Measurements from ENCODE around the gene PALM3. TPM values are rescaled to one million over a fixed set of nuclear protein-coding genes. Genes with fewer than 3 reads are reported as not detected.

PALM3 gene
- total RNA-seq, 1 donor from 2014 or later = 6.7 TPM

- DNase-seq = peak; percentile 100
- Mint-ChIP-seq H3K27ac (ENCODE audit: unreplicated experiment) (peak within 1 kb of the TSS; percentile 99), H3K9me3 (ENCODE audit: unreplicated experiment) (peaks cover 11% of the 10 kb centered on the region), H3K4me1 (ENCODE audit: low read depth, unreplicated experiment) (no peaks in the 10 kb centered on the region), H3K36me3 (ENCODE audit: unreplicated experiment) (no peaks in the 10 kb centered on the region), H3K4me3 (ENCODE audit: unreplicated experiment) (peak within 1 kb of the TSS; percentile 93), H3K27me3 (ENCODE audit: unreplicated experiment) (peaks cover 12% of the 10 kb centered on the region)
- no peak for TF ChIP-seq CTCF (IDR thresholded peaks at IDR 0.05; ENCODE audit: partially characterized antibody, unreplicated experiment)
Measured at GRCh38 chr19:14006085-14006765, 55.7 kb downstream of the PALM3 start, which contains the start of gene RFX1. RFX1 (minus strand) TSS chr19:14006320; CDS start chr19:13993843, 12,477 bp downstream.

GRCh38 chr19:14005349-14006084 lies 56.4 kb downstream of the PALM3 start:
- H3K36me3 Mint-ChIP-seq (ENCODE audit: unreplicated experiment) = no peaks in the 10 kb centered on the region
- DNase-seq = peak; percentile 96
- TF ChIP-seq CTCF (IDR thresholded peaks at IDR 0.05; ENCODE audit: partially characterized antibody, unreplicated experiment) = no peak
- H3K27me3 Mint-ChIP-seq (ENCODE audit: unreplicated experiment) = peaks cover 12% of the 10 kb centered on the region
- peaks cover 11% of the 10 kb centered on the region for H3K9me3 Mint-ChIP-seq (ENCODE audit: unreplicated experiment)
- H3K27ac Mint-ChIP-seq (ENCODE audit: unreplicated experiment) = peak overlapping the region; percentile 66
- no peaks in the 10 kb centered on the region for H3K4me1 Mint-ChIP-seq (ENCODE audit: low read depth, unreplicated experiment)
- peak overlapping the region; percentile 69 for H3K4me3 Mint-ChIP-seq (ENCODE audit: unreplicated experiment)

GRCh38 chr19:14004619-14005348 lies 57.1 kb downstream of the PALM3 start:
- no peaks in the 10 kb centered on the region for H3K36me3 Mint-ChIP-seq (ENCODE audit: unreplicated experiment)
- H3K9me3 Mint-ChIP-seq (ENCODE audit: unreplicated experiment) = peaks cover 11% of the 10 kb centered on the region
- peak overlapping the region; percentile 66 for H3K27ac Mint-ChIP-seq (ENCODE audit: unreplicated experiment)
- no peak for TF ChIP-seq CTCF (IDR thresholded peaks at IDR 0.05; ENCODE audit: partially characterized antibody, unreplicated experiment)
- no peaks in the 10 kb centered on the region for H3K4me1 Mint-ChIP-seq (ENCODE audit: low read depth, unreplicated experiment)
- H3K27me3 Mint-ChIP-seq (ENCODE audit: unreplicated experiment) = peaks cover 12% of the 10 kb centered on the region
- H3K4me3 Mint-ChIP-seq (ENCODE audit: unreplicated experiment) = peak overlapping the region; percentile 69
- no peak for DNase-seq

Other genes starting within 250 kb of the PALM3 start
- not detected for gene NANOS3, start 184.9 kb downstream of the PALM3 start, total RNA-seq (ENCODE audit: unreplicated experiment)
- gene BRME1, start 156.0 kb downstream of the PALM3 start, total RNA-seq (ENCODE audit: unreplicated experiment) = 4.6 TPM
- 56.3 TPM for gene CC2D1A, start 155.9 kb downstream of the PALM3 start, total RNA-seq (ENCODE audit: unreplicated experiment)
- 8.9 TPM for gene PODNL1, start 123.7 kb downstream of the PALM3 start, total RNA-seq (ENCODE audit: unreplicated experiment)
- 84.4 TPM for gene DCAF15, start 109.6 kb downstream of the PALM3 start, total RNA-seq (ENCODE audit: unreplicated experiment)
- gene RFX1, start 55.8 kb downstream of the PALM3 start, total RNA-seq (ENCODE audit: unreplicated experiment) = 9.4 TPM
- not detected for gene RLN3, start 33.9 kb downstream of the PALM3 start, total RNA-seq (ENCODE audit: unreplicated experiment)
- not detected for gene IL27RA, start 30.3 kb downstream of the PALM3 start, total RNA-seq (ENCODE audit: unreplicated experiment)
- gene MISP3, start 10.7 kb upstream of the PALM3 start, total RNA-seq (ENCODE audit: unreplicated experiment) = 2.2 TPM
- gene C19orf67, start 23.7 kb upstream of the PALM3 start, total RNA-seq (ENCODE audit: unreplicated experiment) = 0.71 TPM
- gene SAMD1, start 28.7 kb upstream of the PALM3 start, total RNA-seq (ENCODE audit: unreplicated experiment) = 52.0 TPM
- 82.9 TPM for gene PRKACA, start 55.7 kb upstream of the PALM3 start, total RNA-seq (ENCODE audit: unreplicated experiment)
- 2.3 TPM for gene ASF1B, start 74.5 kb upstream of the PALM3 start, total RNA-seq (ENCODE audit: unreplicated experiment)
- gene ADGRL1, start 144.1 kb upstream of the PALM3 start, total RNA-seq (ENCODE audit: unreplicated experiment) = 68.1 TPM